A549 (cell line): ENCODE results near the gene IDE. TPM values are rescaled to one million over a fixed set of nuclear protein-coding genes. Genes with fewer than 3 reads are reported as not detected.
A peak's percentile ranks its signal among the peaks of the same experiment; 100 is the strongest.

Experiments
- ATAC-seq, 2 experiments: fragments of 200-7000 bp in 1 of 2; fragments of >200 bp in 1 of 2; cut with Nextera tagmentation in 1 of 2; cut with Tn5 transposase in 1 of 2; 3 replicates each; pipeline versions ENCODE4 v1.8.0 to v1.9.1; 2018 to 2020; ENCODE audit warnings: mild to moderate bottlenecking in 1 of 2, moderate library complexity in 1 of 2
- CTCF ChIA-PET: fragments of 300-600 bp; sonication (Branson Sonifier 250); formaldehyde crosslinking; extraction: SDS; loops from one replicate; lab custom pipeline; 2021; ENCODE audit warnings: antibody characterized with exemption, inconsistent platforms; lab: Yijun Ruan, JAX
- POLR2A ChIA-PET: fragments of 350-600 bp; formaldehyde crosslinking; extraction: SDS; loops from one replicate; lab custom pipeline; 2021; ENCODE audit warnings: antibody characterized with exemption, inconsistent platforms; lab: Yijun Ruan, JAX
- DNase-seq, 2 experiments: peaks; one replicate each; pipeline versions ENCODE4 v3.0.0 to v3.0.0-alpha.2; 2011 to 2016; ENCODE audit warnings: low read depth in 1 of 2, low spot score in 1 of 2
- FAIRE-seq: peaks from 2 replicates; lab custom pipeline; 2011; peaks lifted over from hg19 to GRCh38; lab: Jason Lieb, UNC
- H3K27ac ChIP-seq, 2 experiments: fragments of >200 bp; sonication (Bioruptor Twin); formaldehyde crosslinking; 3 replicates each; pipeline ENCODE4 v1.5.1; 2016 to 2017
- H3K4me1 ChIP-seq: fragments of >200 bp; sonication (Bioruptor Twin); formaldehyde crosslinking; 3 replicates; pipeline ENCODE4 v1.6.1; 2016
- H3K4me2 ChIP-seq: fragments of >200 bp; sonication (Bioruptor Twin); formaldehyde crosslinking; 3 replicates; pipeline ENCODE4 v1.6.1; 2016
- H3K4me3 ChIP-seq: fragments of >200 bp; sonication (Bioruptor Twin); formaldehyde crosslinking; 3 replicates; pipeline ENCODE4 v1.5.1; 2016
- H3K9me3 ChIP-seq: fragments of >200 bp; sonication (Bioruptor Twin); formaldehyde crosslinking; 3 replicates; pipeline ENCODE4 v1.6.1; 2016
- BHLHE40 ChIP-seq: IDR thresholded peaks from 2 replicates; pipeline ENCODE4 v1.6.1; 2012; ENCODE audit warnings: low read depth, low read length, inconsistent platforms
- CHD4 ChIP-seq: fragments of 200-600 bp; sonication (generic); IDR thresholded peaks from 2 replicates; pipeline ENCODE4 v1.6.1; 2016; ENCODE audit warnings: antibody characterized with exemption, mild to moderate bottlenecking, borderline replicate concordance
- EHF ChIP-seq: fragments of 250-450 bp; sonication (Bioruptor Pico); IDR thresholded peaks from 2 replicates; pipeline ENCODE4 v1.5.0; 2020; ENCODE audit warnings: mild to moderate bottlenecking
- EHMT2 ChIP-seq: fragments of 200-600 bp; sonication (generic); IDR thresholded peaks from 2 replicates; pipeline ENCODE4 v1.6.1; 2016; ENCODE audit warnings: antibody characterized with exemption, low read depth, mild to moderate bottlenecking, moderate library complexity
- ELK1 ChIP-seq: fragments of 150-350 bp; IDR thresholded peaks from 2 replicates; pipeline ENCODE4 v1.6.1; 2014; ENCODE audit warnings: low read depth, mild to moderate bottlenecking, low read length
- FOSB ChIP-seq: fragments of 250-450 bp; sonication (Bioruptor Pico); IDR thresholded peaks from 2 replicates; pipeline ENCODE4 v1.5.0; 2020; ENCODE audit warnings: mild to moderate bottlenecking, moderate library complexity
- FOXS1 ChIP-seq: fragments of 250-450 bp; sonication (Bioruptor Pico); IDR thresholded peaks from 2 replicates; pipeline ENCODE4 v1.5.0; 2020; ENCODE audit warnings: mild to moderate bottlenecking, moderate library complexity
- HOXA7 ChIP-seq: fragments of 250-450 bp; sonication (Bioruptor Pico); IDR thresholded peaks from 2 replicates; pipeline ENCODE4 v1.5.0; 2020; ENCODE audit warnings: mild to moderate bottlenecking, moderate library complexity
- HOXB5 ChIP-seq: fragments of 250-450 bp; sonication (Bioruptor Pico); IDR thresholded peaks from 2 replicates; pipeline ENCODE4 v1.5.0; 2020; ENCODE audit warnings: mild to moderate bottlenecking, moderate library complexity
- MAZ ChIP-seq: fragments of 150-350 bp; IDR thresholded peaks from 2 replicates; pipeline ENCODE4 v1.6.1; 2014; ENCODE audit warnings: antibody characterized with exemption, low read depth, low read length, borderline replicate concordance
- MYC ChIP-seq: IDR thresholded peaks from 2 replicates; pipeline ENCODE4 v1.6.1; 2012; ENCODE audit warnings: mild to moderate bottlenecking, inconsistent platforms, low read length, improper control_type of control experiment, borderline replicate concordance
- NFE2L2 ChIP-seq: fragments of 150-350 bp; conservative IDR thresholded peaks from 2 replicates; pipeline ENCODE4 v1.6.1; 2014; ENCODE audit warnings: low read length
- NPAS2 ChIP-seq: fragments of 250-450 bp; sonication (Bioruptor Pico); IDR thresholded peaks from 2 replicates; pipeline ENCODE4 v1.8.0; 2022; ENCODE audit warnings: mild to moderate bottlenecking, moderate library complexity, borderline replicate concordance
- NR3C1 ChIP-seq: fragments of >200 bp; sonication (Bioruptor Twin); formaldehyde crosslinking; IDR thresholded peaks from 3 replicates; pipeline ENCODE4 v1.6.1; 2017
- POLR2A ChIP-seq: IDR thresholded peaks from 2 replicates; pipeline ENCODE4 v1.6.1; 2012; ENCODE audit warnings: mild to moderate bottlenecking, low read length
- RAD21 ChIP-seq, 2 experiments: fragments of >200 bp in 1 of 2; sonication (Bioruptor Twin) in 1 of 2; formaldehyde crosslinking in 1 of 2; IDR thresholded peaks in 1 of 2; conservative IDR thresholded peaks in 1 of 2; 2 replicates in 1 of 2; 3 replicates in 1 of 2; pipeline ENCODE4 v1.6.1; 2012 to 2018; ENCODE audit warnings: inconsistent platforms in 1 of 2
- RARB ChIP-seq: fragments of 250-450 bp; sonication (Bioruptor Pico); IDR thresholded peaks from 2 replicates; pipeline ENCODE4 v1.8.0; 2021; ENCODE audit warnings: mild to moderate bottlenecking, moderate library complexity
- RNF2 ChIP-seq: fragments of 200-600 bp; sonication (generic); IDR thresholded peaks from 2 replicates; pipeline ENCODE4 v1.6.1; 2016; ENCODE audit warnings: low read depth, mild to moderate bottlenecking, antibody characterized with exemption, moderate library complexity, borderline replicate concordance
- ZSCAN20 ChIP-seq: fragments of 250-450 bp; sonication (Bioruptor Pico); IDR thresholded peaks from 2 replicates; pipeline ENCODE4 v1.8.0; 2022; ENCODE audit warnings: mild to moderate bottlenecking, moderate library complexity
- WGBS: methylation state at CpG from one replicate; pipeline ENCODE4 v1.1.6; 2017; ENCODE audit errors: missing lambda C conversion rate; 5-methylcytosine and 5-hydroxymethylcytosine counted together
- polyA plus RNA-seq, 4 experiments: library from polyadenylated mRNA; depleted of rRNA in 3 of 4; stranded (reverse); fragments of >200 nt; fragmentation: RNase III in 1 of 4; extraction: RNeasy Plus Mini Kit Qiagen cat#74134 plus additional on column Dnase treatment in 1 of 4; gene quantifications; 2 replicates in 3 of 4; 3 replicates in 1 of 4; pipeline ENCODE4 v1.2.3, GENCODE V29; 2011 to 2017
- TF ChIP-seq, protein P1 (sequence below): fragments of >200 bp; sonication (Bioruptor Twin); formaldehyde crosslinking; IDR thresholded peaks from 3 replicates; pipeline ENCODE4 v1.5.1; 2016

Gene IDE
- polyA plus RNA-seq, 2 of the 4 experiments (the other 2 are of a cell fraction), result 25.1 to 61.1 TPM

GRCh38 chr10:92530421-92530820 lies 43.5 kb downstream of the IDE start:
- FAIRE-seq, result no peak

GRCh38 chr10:92527716-92528115 lies 46.2 kb downstream of the IDE start:
- Histone ChIP-seq H3K27ac (no peak overlapping the region), H3K4me3 (no peak overlapping the region), H3K4me1 (no peaks in the 10 kb centered on the region), H3K4me2 (no peak overlapping the region), H3K9me3 (no peaks in the 10 kb centered on the region)
- DNase-seq (no peak), FAIRE-seq (no peak), ATAC-seq (no peak)
- POLR2A ChIA-PET, result no interaction called here
- WGBS, result 86% methylated on average over 11 of the region's 11 CpGs
- TF ChIP-seq POLR2A (no peak), MYC (no peak), RNF2 (no peak), CHD4 (no peak), NR3C1 (no peak), ELK1 (no peak)
- CTCF ChIA-PET, result interaction anchor here (1.3 to 8.1 kb wide), 3 partner anchors 11 to 46 kb away, joined by 5 to 45 read pairs (median 25); partner anchors contain the start of gene IDE

More at GRCh38 chr10:92530421-92530820, 43.5 kb downstream of the IDE start:
- Histone ChIP-seq H3K4me3 (no peak overlapping the region), H3K9me3 (no peaks in the 10 kb centered on the region), H3K27ac (no peak overlapping the region), H3K4me1 (no peaks in the 10 kb centered on the region), H3K4me2 (no peak overlapping the region)
- POLR2A ChIA-PET, result no interaction called here
- CTCF ChIA-PET, result interaction anchor here (0.6 to 8.1 kb wide), 2 partner anchors 13 to 43 kb away, joined by 3 to 45 read pairs; partner anchors contain the start of gene IDE
- 95% methylated on average over 1 of the region's 1 CpG for WGBS
- DNase-seq (no peak), ATAC-seq (no peak)
- TF ChIP-seq HOXB5 (CRISPR knock-in tag), result no peak
- no peak for TF ChIP-seq ZSCAN20 (CRISPR knock-in tag)
- TF ChIP-seq, protein P1, sequence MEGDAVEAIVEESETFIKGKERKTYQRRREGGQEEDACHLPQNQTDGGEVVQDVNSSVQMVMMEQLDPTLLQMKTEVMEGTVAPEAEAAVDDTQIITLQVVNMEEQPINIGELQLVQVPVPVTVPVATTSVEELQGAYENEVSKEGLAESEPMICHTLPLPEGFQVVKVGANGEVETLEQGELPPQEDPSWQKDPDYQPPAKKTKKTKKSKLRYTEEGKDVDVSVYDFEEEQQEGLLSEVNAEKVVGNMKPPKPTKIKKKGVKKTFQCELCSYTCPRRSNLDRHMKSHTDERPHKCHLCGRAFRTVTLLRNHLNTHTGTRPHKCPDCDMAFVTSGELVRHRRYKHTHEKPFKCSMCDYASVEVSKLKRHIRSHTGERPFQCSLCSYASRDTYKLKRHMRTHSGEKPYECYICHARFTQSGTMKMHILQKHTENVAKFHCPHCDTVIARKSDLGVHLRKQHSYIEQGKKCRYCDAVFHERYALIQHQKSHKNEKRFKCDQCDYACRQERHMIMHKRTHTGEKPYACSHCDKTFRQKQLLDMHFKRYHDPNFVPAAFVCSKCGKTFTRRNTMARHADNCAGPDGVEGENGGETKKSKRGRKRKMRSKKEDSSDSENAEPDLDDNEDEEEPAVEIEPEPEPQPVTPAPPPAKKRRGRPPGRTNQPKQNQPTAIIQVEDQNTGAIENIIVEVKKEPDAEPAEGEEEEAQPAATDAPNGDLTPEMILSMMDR, result no peak
- no peak for TF ChIP-seq RARB (CRISPR knock-in tag)
- TF ChIP-seq HOXA7 (CRISPR knock-in tag), result no peak
- no peak for TF ChIP-seq EHMT2
- no peak for TF ChIP-seq FOXS1 (CRISPR knock-in tag)
- no peak for TF ChIP-seq POLR2A
- no peak for TF ChIP-seq EHF (CRISPR knock-in tag)
- TF ChIP-seq NFE2L2, result no peak
- no peak for TF ChIP-seq RNF2
- no peak for TF ChIP-seq BHLHE40
- TF ChIP-seq MAZ, result no peak
- no peak for TF ChIP-seq NPAS2 (CRISPR knock-in tag)
- no peak for TF ChIP-seq FOSB (CRISPR knock-in tag)
- TF ChIP-seq, all 56 proteins: peak for 0

DNA sequence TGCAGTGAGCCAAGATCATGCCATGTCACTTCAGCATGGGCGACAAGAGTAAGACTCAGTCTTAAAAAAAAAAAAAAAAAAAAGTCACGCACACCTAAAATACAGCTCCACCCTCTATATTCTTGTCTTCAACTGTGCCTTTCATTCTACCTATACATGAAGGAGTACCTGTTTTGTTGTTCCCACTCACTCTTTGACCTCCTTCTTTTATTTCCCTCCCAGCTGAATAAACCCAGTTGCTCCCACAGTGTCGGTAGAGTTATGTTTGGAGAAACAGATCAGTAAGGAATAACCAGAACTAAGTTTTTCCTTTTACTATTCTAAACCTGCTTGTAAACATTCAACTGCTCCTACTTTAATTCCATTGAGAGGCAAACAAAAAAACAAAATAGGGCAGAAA lies 50.3 kb downstream of the IDE start:
- Histone ChIP-seq H3K4me1 (no peaks in the 10 kb centered on the region), H3K27ac (no peak overlapping the region), H3K9me3 (no peaks in the 10 kb centered on the region), H3K4me3 (no peak overlapping the region), H3K4me2 (no peak overlapping the region)
- POLR2A ChIA-PET, result no interaction called here
- FAIRE-seq (peak; percentile 51), DNase-seq (no peak), ATAC-seq (no peak)
- TF ChIP-seq HOXB5 (CRISPR knock-in tag) (no peak), RAD21 (conservative IDR thresholded peaks at IDR 0.05 in 1 of 2, IDR thresholded peaks at IDR 0.05 in 1 of 2) (no peak)
- WGBS, result 98% methylated on average over 3 of the region's 3 CpGs
- CTCF ChIA-PET, result interaction anchor here (8.1 kb wide), 1 partner anchor 50 kb away, joined by 45 read pairs; the partner anchor contains the start of gene IDE
